MM.1S (cell line): ENCODE data around the gene SLC39A1.

Experiments
- DNase-seq: peaks from one replicate; pipeline ENCODE4 v3.0.0-alpha.2; 2015
- H2AFZ ChIP-seq: fragments of 300-600 bp; sonication (generic); 2 replicates; pipeline ENCODE4 v1.6.0; 2016; ENCODE audit warnings: antibody characterized with exemption, low read length
- H3F3A ChIP-seq: fragments of 300-600 bp; sonication (generic); 2 replicates; pipeline ENCODE4 v1.6.1; 2016; ENCODE audit warnings: mild to moderate bottlenecking, antibody characterized with exemption, low read length, moderate library complexity, mixed read lengths; ENCODE audit not compliant: insufficient read depth
- H3K27ac ChIP-seq: fragments of 300-600 bp; sonication (generic); 2 replicates; pipeline ENCODE4 v1.5.1; 2016; ENCODE audit warnings: mild to moderate bottlenecking, low read length
- H3K27me3 ChIP-seq: fragments of 300-600 bp; sonication (generic); replicated peaks from 2 replicates; pipeline ENCODE4 v1.6.0; 2016; ENCODE audit warnings: low read length; ENCODE audit not compliant: insufficient read depth
- H3K36me3 ChIP-seq: fragments of 300-600 bp; sonication (generic); replicated peaks from 2 replicates; pipeline ENCODE4 v1.6.1; 2016; ENCODE audit warnings: mild to moderate bottlenecking, low read length, mixed read lengths; ENCODE audit not compliant: insufficient read depth
- H3K4me1 ChIP-seq: fragments of 300-600 bp; sonication (generic); 2 replicates; pipeline ENCODE4 v1.6.1; 2016; ENCODE audit warnings: low read length, mixed read lengths
- H3K4me2 ChIP-seq: fragments of 300-600 bp; sonication (generic); 2 replicates; pipeline ENCODE4 v1.6.0; 2016; ENCODE audit warnings: low read depth, low read length
- H3K4me3 ChIP-seq: fragments of 300-600 bp; sonication (generic); 2 replicates; pipeline ENCODE4 v1.5.1; 2016; ENCODE audit warnings: low read length, mixed read lengths
- H3K79me2 ChIP-seq: fragments of 300-600 bp; sonication (generic); 2 replicates; pipeline ENCODE4 v1.6.1; 2016; ENCODE audit warnings: mixed run types, low read length, mixed read lengths
- H3K9ac ChIP-seq: fragments of 300-600 bp; sonication (generic); 2 replicates; pipeline ENCODE4 v1.6.1; 2016; ENCODE audit warnings: low read length, mixed read lengths
- H3K9me2 ChIP-seq: fragments of 300-600 bp; sonication (generic); replicated peaks from 2 replicates; pipeline ENCODE4 v1.6.1; 2016; ENCODE audit warnings: mild to moderate bottlenecking, low read length, mixed read lengths; ENCODE audit not compliant: insufficient read depth
- H3K9me3 ChIP-seq: fragments of 300-600 bp; sonication (generic); replicated peaks from 2 replicates; pipeline ENCODE4 v1.6.1; 2016; ENCODE audit warnings: mild to moderate bottlenecking, low read length, mixed read lengths; ENCODE audit not compliant: insufficient read depth
- H4K20me1 ChIP-seq: fragments of 300-600 bp; sonication (generic); 2 replicates; pipeline ENCODE4 v1.6.1; 2016; ENCODE audit warnings: mild to moderate bottlenecking, low read length, moderate library complexity, mixed read lengths; ENCODE audit not compliant: insufficient read depth
- CTCF ChIP-seq: fragments of 300-600 bp; sonication (generic); IDR thresholded peaks from 2 replicates; pipeline ENCODE4 v1.5.1; 2016; ENCODE audit warnings: antibody characterized with exemption, low read length, mixed read lengths
- EZH2 ChIP-seq: fragments of 300-600 bp; sonication (generic); optimal IDR thresholded peaks from 2 replicates; pipeline ENCODE3; 2017; ENCODE audit warnings: low read depth, mild to moderate bottlenecking, antibody characterized with exemption, low read length, mixed read lengths
- EZH2phosphoT487 ChIP-seq: fragments of 300-600 bp; sonication (generic); IDR thresholded peaks from 2 replicates; pipeline ENCODE4 v1.6.1; 2018; ENCODE audit warnings: antibody characterized with exemption, low read length

SLC39A1 gene

GRCh38 chr1:153945131-153945794 lies 18.1 kb downstream of the SLC39A1 start:
- no peaks in the 10 kb centered on the region for H3K9me3 ChIP-seq

GRCh38 chr1:153944827-153945117 lies 18.6 kb downstream of the SLC39A1 start:
- no peaks in the 10 kb centered on the region for H3K9me2 ChIP-seq
- H3F3A ChIP-seq, result peaks cover 28% of the 10 kb centered on the region
- H2AFZ ChIP-seq, result 0 out of 2 replicates have a peak overlapping the region, but pooled peaks have one; percentile 71
- H3K9ac ChIP-seq, result peak overlapping the region; percentile 86
- no peak for DNase-seq
- peak overlapping the region; percentile 91 for H3K4me3 ChIP-seq
- peak overlapping the region; percentile 89 for H3K4me2 ChIP-seq
- H3K79me2 ChIP-seq, result peaks cover 28% of the 10 kb centered on the region
- H3K36me3 ChIP-seq, result no peaks in the 10 kb centered on the region
- H4K20me1 ChIP-seq, result no peaks in the 10 kb centered on the region
- H3K27ac ChIP-seq, result peak overlapping the region; percentile 85; the same call in 1 of the 2 replicates
- no peak for TF ChIP-seq EZH2
- no peak for TF ChIP-seq EZH2phosphoT487
- TF ChIP-seq CTCF, result no peak
- H3K27me3 ChIP-seq, result no peaks in the 10 kb centered on the region
- H3K9me3 ChIP-seq, result no peaks in the 10 kb centered on the region
- peaks cover 5% of the 10 kb centered on the region for H3K4me1 ChIP-seq

More at GRCh38 chr1:153945131-153945794, 18.1 kb downstream of the SLC39A1 start:
- Histone ChIP-seq H3K9me2 (no peaks in the 10 kb centered on the region), H3F3A (peaks cover 28% of the 10 kb centered on the region), H3K79me2 (peaks cover 28% of the 10 kb centered on the region), H3K4me2 (peak overlapping the region; percentile 89), H3K9ac (peak overlapping the region; percentile 86), H4K20me1 (no peaks in the 10 kb centered on the region), H3K36me3 (no peaks in the 10 kb centered on the region), H3K27me3 (no peaks in the 10 kb centered on the region), H2AFZ (peak overlapping the region; percentile 71), H3K4me3 (peak overlapping the region; percentile 91), H3K4me1 (peaks cover 5% of the 10 kb centered on the region), H3K27ac (peak overlapping the region; percentile 85)
- peak; percentile 46 for DNase-seq
- TF ChIP-seq CTCF (no peak), EZH2 (no peak)

GRCh38 chr1:153944005-153944826 lies 19.1 kb downstream of the SLC39A1 start:
- Histone ChIP-seq H3K9me3 (no peaks in the 10 kb centered on the region), H3K9ac (peak overlapping the region; percentile 86; the same call in 1 of the 2 replicates), H3K27ac (peak overlapping the region; percentile 85; the same call in 1 of the 2 replicates), H4K20me1 (no peaks in the 10 kb centered on the region), H3K36me3 (no peaks in the 10 kb centered on the region), H3K4me1 (peaks cover 5% of the 10 kb centered on the region), H3F3A (peaks cover 28% of the 10 kb centered on the region), H3K79me2 (peaks cover 28% of the 10 kb centered on the region), H3K9me2 (no peaks in the 10 kb centered on the region), H3K4me3 (peak overlapping the region; percentile 91; the same call in 1 of the 2 replicates), H3K4me2 (peak overlapping the region; percentile 89; the same call in 1 of the 2 replicates), H2AFZ (no peak overlapping the region), H3K27me3 (no peaks in the 10 kb centered on the region)
- TF ChIP-seq EZH2 (no peak), EZH2phosphoT487 (no peak), CTCF (no peak)
- no peak for DNase-seq
